GM12892 (cell line): ENCODE results near the gene C4orf17. TPM values are rescaled to one million over a fixed set of nuclear protein-coding genes. Genes with fewer than 3 reads are reported as not detected.
"Not testable (repeated sequence)": the region's sequence is repeated elsewhere in the genome, so short reads cannot be mapped to it uniquely, and the experiment has no call there.

ENCODE experiments used
- DNase-seq: peaks from one replicate; pipeline ENCODE4 v3.0.0; 2011; ENCODE audit not compliant: insufficient read length
- FAIRE-seq: peaks from 2 replicates; lab custom pipeline; 2011; peaks lifted over from hg19 to GRCh38; lab: Jason Lieb, UNC
- POLR2A ChIP-seq: IDR thresholded peaks from 2 replicates; pipeline ENCODE4 v1.6.1; 2011; ENCODE audit warnings: low read depth, low read length, control low read depth
- POLR2AphosphoS5 ChIP-seq: IDR thresholded peaks from 2 replicates; pipeline ENCODE4 v1.6.1; 2011; ENCODE audit warnings: low read depth, low read length, control low read depth
- TAF1 ChIP-seq: IDR thresholded peaks from 2 replicates; pipeline ENCODE4 v1.6.1; 2011; ENCODE audit warnings: low read depth, mild to moderate bottlenecking, control low read depth, low read length, borderline replicate concordance
- polyA plus RNA-seq: library from polyadenylated mRNA; unstranded; fragments of >200 nt; gene quantifications from one replicate; pipeline ENCODE4 v1.2.1, GENCODE V29; 2012; ENCODE audit warnings: missing spikeins, inconsistent platforms; ENCODE audit not compliant: missing spikeins

C4orf17 gene
- not detected for polyA plus RNA-seq

GRCh38 chr4:99510721-99511120, at the start of gene C4orf17:
Gene C4orf17 (plus strand): TSS chr4:99511021. CDS start chr4:99513082, 2,061 bp downstream.
- DNase-seq (no peak), FAIRE-seq (no peak)
- no peak for TF ChIP-seq POLR2AphosphoS5
- no peak for TF ChIP-seq POLR2A
- no peak for TF ChIP-seq TAF1

DNA sequence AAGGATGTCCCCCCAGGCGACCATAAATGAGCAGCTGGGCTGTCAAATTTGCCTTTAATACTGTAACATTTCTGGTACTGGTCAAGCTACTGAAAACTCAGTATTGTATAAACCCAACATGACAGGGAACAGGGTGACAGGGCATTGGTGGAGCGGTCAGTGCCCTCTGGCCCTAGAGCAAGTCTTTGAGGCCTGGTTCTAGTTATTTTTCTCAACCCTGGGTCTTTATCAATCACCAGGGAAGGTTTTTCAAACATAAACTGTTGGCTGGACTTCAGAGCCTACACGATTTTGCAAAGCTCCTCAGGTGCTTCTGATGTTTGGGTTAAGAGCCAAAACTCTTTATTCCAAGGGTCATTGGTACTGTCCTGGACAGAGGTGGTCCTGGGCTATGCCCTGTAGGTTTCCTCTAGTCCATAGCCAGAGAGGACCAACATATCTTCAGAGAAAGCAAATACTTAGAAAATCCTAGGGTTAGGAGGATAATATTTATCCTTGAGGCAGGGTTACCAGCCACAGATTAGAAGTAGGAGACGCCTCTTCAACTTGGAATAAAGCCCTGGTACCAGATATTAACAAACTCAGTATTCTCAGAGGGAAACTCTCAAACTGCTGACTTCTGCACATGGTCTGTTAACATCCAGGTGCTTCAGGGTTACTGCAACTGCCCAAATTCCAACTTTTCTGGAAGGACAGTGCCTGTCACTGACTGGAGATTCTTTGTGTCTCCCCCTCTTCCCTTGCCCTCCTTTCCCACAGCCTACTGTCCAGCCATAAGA, 49.0 kb upstream of the C4orf17 start:
- FAIRE-seq (no peak), DNase-seq (no peak)
- TF ChIP-seq POLR2A (no peak), TAF1 (no peak), POLR2AphosphoS5 (no peak)

DNA sequence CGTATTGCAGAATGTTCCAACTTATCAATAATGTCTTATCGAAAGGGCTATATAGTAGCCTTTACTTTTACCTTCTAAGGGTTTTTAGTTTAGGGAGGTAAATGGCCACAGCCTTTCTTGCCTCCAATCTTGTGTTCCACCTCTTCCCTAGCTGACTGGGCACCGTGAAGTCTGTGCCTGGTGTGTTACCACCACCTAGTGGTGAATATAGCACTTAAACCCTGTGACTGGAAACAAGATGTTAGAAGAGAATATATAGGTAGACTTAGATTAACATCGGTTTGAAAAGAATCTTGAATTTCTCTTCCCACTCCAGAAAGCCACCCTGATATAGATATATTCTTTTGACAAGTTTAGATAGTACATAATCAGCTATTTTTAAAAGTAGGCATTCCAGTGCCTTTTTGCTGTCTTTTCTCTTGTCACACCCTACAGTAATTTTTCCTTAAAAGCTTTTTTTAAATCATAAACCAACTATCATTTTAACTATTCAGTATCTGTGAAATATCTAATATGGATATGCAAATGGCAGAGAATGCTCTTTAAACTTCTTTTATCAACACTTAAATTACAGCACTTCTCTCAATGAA, 47.9 kb upstream of the C4orf17 start:
- DNase-seq (peak; percentile 8), FAIRE-seq (peak; percentile 82)
- no peak for TF ChIP-seq TAF1
- no peak for TF ChIP-seq POLR2AphosphoS5
- TF ChIP-seq POLR2A, result no peak

- FAIRE-seq (no peak), DNase-seq (no peak)
- TF ChIP-seq TAF1 (no peak), POLR2A (no peak), POLR2AphosphoS5 (no peak)
Measured at GRCh38 chr4:99463566-99463965, 47.3 kb upstream of the C4orf17 start.

DNA sequence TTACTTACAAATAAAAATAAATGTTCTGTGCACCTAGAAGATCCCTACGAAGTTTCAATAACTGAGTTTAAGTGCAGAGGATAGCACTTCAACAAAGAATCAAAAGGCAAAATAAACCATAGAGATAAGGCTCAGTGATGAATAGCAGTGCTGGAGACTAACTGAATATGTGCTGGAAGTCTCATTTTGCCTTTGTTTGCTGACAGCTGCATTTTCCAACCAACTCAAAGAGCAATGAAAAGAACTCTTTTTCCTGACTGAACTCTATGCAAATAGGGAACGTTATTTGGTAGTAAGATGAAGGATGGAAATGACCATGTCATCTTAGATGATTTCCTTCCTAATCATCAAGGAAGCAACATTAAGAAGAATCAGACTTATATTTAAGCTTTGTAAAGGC, 42.9 kb upstream of the C4orf17 start:
- FAIRE-seq (no peak), DNase-seq (no peak)

DNA sequence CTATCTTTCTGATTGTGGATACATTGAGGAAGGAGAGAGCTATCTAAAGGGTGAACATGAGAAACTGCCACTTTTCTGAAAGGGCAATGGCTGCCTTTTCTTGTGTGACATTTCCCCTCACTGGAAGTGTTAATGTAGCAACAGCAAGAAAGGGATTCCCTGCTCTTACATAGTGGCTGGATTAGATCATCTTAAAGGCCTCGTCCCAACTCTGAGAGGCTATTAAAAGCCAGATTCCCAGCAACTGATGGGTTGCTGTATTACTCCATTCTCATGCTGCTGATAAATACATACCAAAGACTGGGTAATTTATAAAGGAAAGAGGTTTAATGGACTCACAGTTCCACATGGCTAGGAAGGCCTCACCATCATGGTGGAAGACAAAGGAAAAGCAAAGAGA, 41.9 kb upstream of the C4orf17 start:
- FAIRE-seq, result no peak
- no peak for DNase-seq
- TF ChIP-seq POLR2AphosphoS5 (no peak), TAF1 (no peak), POLR2A (no peak)

More for the DNA sequence above, 42.9 kb upstream of the C4orf17 start:
- no peak for TF ChIP-seq TAF1
- no peak for TF ChIP-seq POLR2AphosphoS5
- TF ChIP-seq POLR2A, result no peak

- TF ChIP-seq POLR2AphosphoS5, result no peak
- no peak for TF ChIP-seq TAF1
- TF ChIP-seq POLR2A, result no peak
- no peak for FAIRE-seq
- DNase-seq, result no peak
Measured at GRCh38 chr4:99471349-99471748, 39.5 kb upstream of the C4orf17 start.

- TF ChIP-seq POLR2AphosphoS5, result no peak
- TF ChIP-seq TAF1, result no peak
- TF ChIP-seq POLR2A, result no peak
- DNase-seq (no peak), FAIRE-seq (no peak)
Measured at GRCh38 chr4:99471896-99472295, 38.9 kb upstream of the C4orf17 start.

DNA sequence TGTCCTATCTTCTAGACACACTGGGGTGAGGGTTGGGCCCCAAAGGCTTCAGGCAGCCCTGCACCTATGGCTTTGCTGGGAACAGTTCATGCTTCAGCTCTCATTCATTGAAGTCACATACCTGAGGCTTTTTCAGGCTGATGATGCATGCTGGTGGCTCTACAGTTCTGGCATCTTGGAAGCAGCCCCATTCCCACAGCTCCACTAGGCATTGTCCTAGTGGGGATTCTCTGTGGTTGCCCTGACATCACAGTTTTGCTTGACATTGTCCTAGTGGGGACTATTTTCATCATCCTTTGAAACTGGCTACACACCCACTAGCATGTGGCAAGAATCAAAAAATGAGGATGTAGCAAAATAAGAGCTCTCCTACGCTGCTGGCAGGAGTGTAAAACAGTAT, 37.7 kb upstream of the C4orf17 start:
- no peak for DNase-seq
- TF ChIP-seq POLR2A, result no peak
- TF ChIP-seq TAF1, result no peak
- no peak for TF ChIP-seq POLR2AphosphoS5
- no peak for FAIRE-seq

DNA sequence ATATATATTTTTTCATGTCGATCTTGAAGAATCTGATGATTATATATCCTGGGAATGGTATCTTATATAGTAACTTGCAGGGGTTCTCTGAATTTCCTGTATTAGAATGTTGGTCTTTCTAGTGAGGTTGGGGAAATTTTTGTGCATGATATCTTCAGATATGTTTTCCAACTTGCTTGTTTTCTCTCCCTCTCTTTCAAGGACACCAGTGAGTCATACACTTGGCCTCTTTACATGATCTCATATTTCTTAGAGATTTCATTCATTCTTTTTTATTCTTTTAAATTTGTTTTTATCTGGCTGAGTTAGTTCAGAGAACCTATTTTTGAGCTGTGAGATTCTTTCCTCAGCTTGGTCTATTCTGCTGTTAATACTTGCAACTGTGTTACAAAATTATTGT, 27.2 kb upstream of the C4orf17 start:
- no peak for FAIRE-seq
- TF ChIP-seq POLR2A (no peak), POLR2AphosphoS5 (no peak)
- no peak for DNase-seq

DNA sequence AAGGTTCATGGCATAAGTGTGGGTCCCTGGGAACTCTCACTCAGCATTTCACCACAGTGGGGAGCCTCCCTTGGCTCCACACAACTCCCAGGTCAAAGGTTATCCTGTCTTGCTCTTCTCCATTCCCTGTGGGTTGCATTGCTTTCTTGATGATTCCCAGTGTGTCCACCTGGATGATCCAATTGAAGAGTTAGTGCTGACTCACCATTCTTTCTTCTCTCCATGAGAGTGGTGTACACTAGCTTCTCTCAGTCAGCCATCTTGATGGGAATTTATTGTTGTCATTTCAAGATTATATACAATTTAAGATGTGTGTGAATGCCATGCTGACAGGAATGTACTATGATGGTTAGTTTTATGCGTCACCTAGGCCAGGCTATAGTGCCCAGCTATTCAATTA, 25.6 kb upstream of the C4orf17 start:
- no peak for FAIRE-seq
- TF ChIP-seq POLR2A (no peak), POLR2AphosphoS5 (no peak), TAF1 (no peak)

GRCh38 chr4:99486648-99487047, 24.2 kb upstream of the C4orf17 start:
- FAIRE-seq, DNase-seq: not testable (repeated sequence)

More for the DNA sequence above, 25.6 kb upstream of the C4orf17 start:
- no peak for DNase-seq

DNA sequence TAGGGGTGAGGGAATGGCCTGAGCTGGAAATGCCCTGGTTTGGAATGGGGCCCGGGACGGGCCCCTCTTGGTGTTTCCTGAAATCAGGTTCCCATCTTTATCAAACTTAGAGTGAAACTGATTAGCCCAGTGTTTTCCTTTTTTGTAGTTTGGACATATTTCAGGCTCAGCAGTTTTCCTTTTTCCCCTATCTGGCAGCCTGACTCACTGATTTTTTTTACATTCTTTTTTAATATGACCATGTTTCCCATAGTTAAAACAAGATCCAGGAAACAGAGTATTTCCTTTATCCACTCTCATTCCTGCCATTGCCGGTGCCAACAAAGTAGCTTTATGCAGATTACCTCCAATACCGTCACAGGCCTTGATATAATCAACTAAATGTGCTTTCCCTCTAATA, 20.5 kb upstream of the C4orf17 start:
- DNase-seq (no peak), FAIRE-seq (no peak)
- TF ChIP-seq POLR2AphosphoS5 (no peak), TAF1 (no peak), POLR2A (no peak)
